Measurements from ENCODE around the gene ADGRG2.
"Not testable (repeated sequence)": the region's sequence is repeated elsewhere in the genome, so short reads cannot be mapped to it uniquely, and the experiment has no call there.

Gene ADGRG2

GRCh38 chrX:19075754-19076153 is 46.5 kb downstream of the ADGRG2 start:
- no peak for DNase-seq (ENCODE audit: low read depth)

GRCh38 chrX:19072372-19072771 is 49.9 kb downstream of the ADGRG2 start:
- no peak for DNase-seq (ENCODE audit: low read depth)

GRCh38 chrX:19070555-19070994 is 51.7 kb downstream of the ADGRG2 start:
- no peak for DNase-seq (ENCODE audit: low read depth)

- DNase-seq (ENCODE audit: low read depth): not testable (repeated sequence)
These were observed 55.3 kb downstream of the ADGRG2 start for GRCh38 chrX:19066987-19067386.

DNA sequence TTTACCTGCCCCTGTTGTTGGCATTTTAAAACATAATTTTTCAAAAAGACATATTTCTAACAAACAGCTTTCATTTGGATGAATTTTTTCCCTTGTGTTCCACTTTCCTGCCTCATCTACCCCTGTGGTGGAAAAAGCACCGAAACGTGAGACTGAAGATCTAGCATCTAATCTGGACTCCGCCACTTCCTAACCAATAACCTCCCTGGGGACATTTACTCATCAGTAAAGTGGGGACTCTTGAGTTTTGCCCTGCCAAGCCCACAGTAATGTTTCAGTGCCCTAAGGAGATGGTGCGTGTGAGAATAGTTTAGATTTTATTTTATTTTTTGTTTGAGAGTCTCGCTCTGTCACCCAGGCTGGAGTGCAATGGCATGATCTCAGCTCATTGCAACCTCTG is 56.7 kb downstream of the ADGRG2 start:
- no peak for DNase-seq (ENCODE audit: low read depth)

DNA sequence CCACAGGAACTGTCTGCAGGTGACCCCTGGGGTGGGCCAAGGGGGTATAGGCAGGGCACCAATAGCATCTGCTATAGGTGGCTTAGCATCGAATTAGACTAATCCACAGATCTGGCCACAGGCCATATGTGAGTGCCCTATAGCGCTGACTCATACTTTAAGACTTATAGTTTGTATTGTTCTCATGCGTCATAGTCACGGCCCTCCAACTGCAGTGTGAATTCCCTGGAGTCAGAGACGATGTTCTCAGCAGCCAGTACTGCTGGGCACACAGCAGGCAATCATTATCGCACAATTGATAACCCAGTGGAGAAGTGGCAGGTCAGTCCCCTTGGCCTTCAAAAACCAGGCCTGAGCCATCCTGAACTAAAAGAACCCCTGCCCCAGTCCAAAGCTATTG is 58.1 kb downstream of the ADGRG2 start:
- DNase-seq (ENCODE audit: low read depth): peak; percentile 70

- peak; percentile 40 for DNase-seq (ENCODE audit: low read depth)
These were observed 59.2 kb downstream of the ADGRG2 start for GRCh38 chrX:19063030-19063429.

DNA sequence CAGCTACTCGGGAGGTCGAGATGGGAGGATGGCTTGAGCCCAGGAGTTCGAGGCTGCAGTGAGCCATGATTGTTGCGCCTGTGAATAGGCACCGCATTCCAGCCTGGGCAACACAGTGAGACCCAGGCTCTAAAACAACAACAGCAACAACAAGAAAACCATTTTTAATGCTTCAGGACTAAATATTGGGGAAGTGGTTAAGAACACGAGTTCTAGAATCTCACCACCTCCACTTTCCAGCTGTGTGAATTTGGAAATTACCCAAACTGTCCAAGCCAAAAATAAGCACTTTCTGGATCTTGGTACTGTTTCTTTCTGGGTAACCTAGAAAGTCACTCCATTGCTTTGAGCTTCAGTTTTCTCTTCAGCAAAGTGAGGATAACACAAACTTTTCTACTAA is 63.2 kb downstream of the ADGRG2 start:
- no peak for DNase-seq (ENCODE audit: low read depth)

- DNase-seq (ENCODE audit: low read depth): no peak
These were observed 64.4 kb downstream of the ADGRG2 start for GRCh38 chrX:19057856-19058255.

GRCh38 chrX:19049110-19049509 is 73.2 kb downstream of the ADGRG2 start:
- DNase-seq (ENCODE audit: low read depth): no peak

- DNase-seq (ENCODE audit: low read depth): peak; percentile 57
These were observed 75.7 kb downstream of the ADGRG2 start for GRCh38 chrX:19046343-19047215.

- peak; percentile 11 for DNase-seq (ENCODE audit: low read depth)
These were observed 81.9 kb downstream of the ADGRG2 start for GRCh38 chrX:19040373-19040772.

GRCh38 chrX:19034025-19034424 is 88.2 kb downstream of the ADGRG2 start:
- DNase-seq (ENCODE audit: low read depth): no peak

DNA sequence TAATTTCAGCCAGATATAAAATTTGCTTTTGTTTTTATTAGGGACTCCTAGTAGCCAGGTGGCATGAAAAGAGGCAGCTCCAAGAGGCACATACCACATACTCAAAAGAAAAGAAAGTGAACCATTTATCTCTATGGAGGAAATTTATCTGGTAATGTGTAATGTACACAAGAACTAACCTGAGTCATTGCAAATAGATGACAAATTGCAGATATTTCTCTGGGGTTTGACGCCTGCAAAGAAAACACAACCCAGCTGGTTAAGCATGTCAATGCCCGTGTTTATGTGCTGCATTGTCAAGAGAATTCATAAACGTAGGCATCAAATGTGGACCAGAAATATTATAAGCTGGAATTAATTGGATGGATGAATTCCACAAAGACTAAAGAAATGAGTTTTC is 91.5 kb downstream of the ADGRG2 start:
- no peak for DNase-seq (ENCODE audit: low read depth)

GRCh38 chrX:19028560-19028959 is 93.7 kb downstream of the ADGRG2 start:
- no peak for DNase-seq (ENCODE audit: low read depth)

DNA sequence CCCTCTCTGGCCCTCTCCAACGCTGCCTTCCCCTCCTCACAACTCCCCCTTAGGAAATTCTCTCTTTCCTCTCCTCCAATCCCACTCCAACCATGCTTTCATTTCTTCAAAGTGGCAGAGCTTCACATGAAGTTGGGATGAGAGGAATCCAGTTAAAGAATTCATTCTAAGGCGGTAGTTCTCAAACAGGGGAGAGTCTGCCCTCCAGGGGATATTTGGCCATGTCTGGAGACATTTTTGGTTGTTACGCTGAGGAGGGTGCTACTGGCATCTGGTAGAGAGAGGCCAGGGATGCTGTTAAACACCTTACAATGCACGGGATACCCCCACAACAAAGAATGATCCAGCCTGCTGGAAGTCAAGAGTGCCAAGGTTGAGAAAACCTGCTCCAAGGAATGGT is 97.9 kb downstream of the ADGRG2 start:
- no peak for DNase-seq (ENCODE audit: low read depth)

DNA sequence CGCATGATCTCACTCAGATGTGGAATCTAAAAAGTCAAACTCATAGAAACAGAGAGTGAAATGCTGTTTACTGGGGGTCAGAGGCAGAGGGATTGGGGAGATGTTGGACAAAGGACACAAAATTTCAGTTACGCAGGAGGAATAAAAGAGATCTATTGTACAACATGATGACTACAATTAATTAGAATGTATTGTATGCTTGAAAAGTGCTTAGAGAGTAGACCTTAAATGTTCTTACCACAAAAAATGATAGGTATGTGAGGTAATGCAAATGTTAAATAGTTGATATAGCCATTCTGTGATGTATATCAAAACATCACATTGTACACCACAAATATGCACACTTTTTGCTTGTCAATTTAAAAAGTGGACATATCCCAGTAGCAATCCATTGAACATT is 102.3 kb downstream of the ADGRG2 start:
- DNase-seq (ENCODE audit: low read depth): no peak

DNA sequence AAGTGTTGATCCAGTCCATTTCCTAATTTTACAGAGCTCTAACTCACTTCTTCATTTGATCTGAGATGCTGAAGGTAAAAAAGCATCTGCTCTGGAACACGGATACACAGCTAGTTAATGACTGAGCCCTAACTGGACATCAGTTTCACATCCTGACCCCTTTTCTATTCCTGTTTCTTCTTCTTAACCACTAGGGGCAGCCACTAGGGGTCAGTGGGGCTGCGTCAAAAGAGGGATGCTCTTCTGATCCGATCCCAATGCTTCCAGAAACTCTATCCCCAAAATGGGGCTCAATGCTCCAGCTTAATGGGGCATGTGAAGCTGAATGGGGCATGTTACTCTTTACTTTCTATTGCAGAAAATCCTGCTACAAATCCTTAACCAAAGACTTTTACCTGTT is 105.0 kb downstream of the ADGRG2 start:
- peak; percentile 51 for DNase-seq (ENCODE audit: low read depth)

DNA sequence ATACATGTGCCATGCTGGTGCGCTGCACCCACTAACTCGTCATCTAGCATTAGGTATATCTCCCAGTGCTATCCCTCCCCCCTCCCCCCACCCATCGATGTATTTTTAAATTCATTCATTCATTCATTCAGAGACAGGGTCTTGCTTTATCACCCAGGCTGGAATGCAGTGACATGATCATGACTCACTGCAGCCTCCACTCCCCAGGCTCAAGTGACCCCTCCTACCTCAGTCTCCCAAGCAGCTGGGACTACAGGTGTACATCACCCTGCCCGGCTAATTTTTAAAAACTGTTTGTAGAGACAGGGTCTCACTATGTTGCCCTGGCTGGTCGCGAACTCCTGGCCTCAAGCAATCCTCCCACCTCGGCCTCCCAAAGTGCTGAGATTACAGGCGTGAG is 105.7 kb downstream of the ADGRG2 start:
- DNase-seq (ENCODE audit: low read depth): peak; percentile 26

DNA sequence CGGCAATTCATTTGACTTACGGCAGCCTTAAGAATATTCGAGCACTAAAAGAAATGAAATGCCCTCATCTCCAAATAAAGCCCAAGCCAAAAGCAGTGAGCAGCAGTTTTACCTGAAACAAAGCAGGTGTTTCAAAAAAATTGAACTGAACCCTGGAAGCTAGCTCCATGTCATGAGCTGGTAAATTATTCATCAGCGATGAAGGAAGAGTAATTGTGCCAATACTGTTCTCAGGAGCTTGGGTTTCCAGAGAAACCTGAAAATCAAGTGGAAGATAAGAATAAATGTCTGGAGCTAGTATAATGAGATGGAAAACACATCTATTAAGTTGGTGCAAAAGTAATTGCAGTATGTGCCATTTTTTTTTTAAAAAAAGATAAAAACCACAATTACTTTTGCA is 114.4 kb downstream of the ADGRG2 start:
- no peak for DNase-seq (ENCODE audit: low read depth)

GRCh38 chrX:19007011-19007410 is 115.3 kb downstream of the ADGRG2 start:
- no peak for DNase-seq (ENCODE audit: low read depth)

DNA sequence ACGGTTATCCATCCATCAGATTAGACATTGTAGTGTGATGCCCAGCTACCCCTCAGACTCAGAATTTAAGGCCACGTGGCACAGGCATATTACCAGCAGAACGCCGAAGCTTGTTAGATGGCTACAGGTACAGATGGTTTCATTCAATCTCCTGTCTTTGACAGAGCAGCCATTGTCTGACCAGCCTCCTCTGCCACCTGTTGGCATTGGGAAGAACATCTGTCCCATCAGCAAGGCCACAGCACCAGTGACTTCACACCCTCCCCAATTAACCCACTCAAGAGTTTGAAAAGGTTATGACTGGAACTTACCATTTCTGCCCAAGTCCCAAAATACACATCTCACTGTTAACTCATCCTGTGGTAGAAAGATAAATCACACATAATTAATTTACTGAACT is 116.4 kb downstream of the ADGRG2 start:
- no peak for DNase-seq (ENCODE audit: low read depth)

DNA sequence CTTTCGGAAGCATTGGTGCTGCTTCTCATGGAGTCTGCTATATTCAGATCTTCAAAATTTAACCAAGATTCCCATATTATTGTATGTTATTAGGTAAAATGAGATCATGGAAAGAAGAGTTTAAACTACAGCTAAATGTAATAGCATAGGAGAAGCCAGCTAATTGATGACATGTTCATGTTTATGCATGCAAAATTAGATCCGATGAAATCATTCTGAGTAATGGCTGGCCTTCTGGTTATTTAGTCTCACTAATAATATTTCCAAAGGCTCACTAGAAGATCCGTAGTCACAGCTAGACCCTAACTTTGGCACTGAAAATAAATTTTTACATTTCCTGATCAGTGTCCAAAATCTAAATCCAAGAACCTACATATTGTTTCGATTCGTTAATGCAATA is 118.5 kb downstream of the ADGRG2 start:
- peak; percentile 49 for DNase-seq (ENCODE audit: low read depth)

DNA sequence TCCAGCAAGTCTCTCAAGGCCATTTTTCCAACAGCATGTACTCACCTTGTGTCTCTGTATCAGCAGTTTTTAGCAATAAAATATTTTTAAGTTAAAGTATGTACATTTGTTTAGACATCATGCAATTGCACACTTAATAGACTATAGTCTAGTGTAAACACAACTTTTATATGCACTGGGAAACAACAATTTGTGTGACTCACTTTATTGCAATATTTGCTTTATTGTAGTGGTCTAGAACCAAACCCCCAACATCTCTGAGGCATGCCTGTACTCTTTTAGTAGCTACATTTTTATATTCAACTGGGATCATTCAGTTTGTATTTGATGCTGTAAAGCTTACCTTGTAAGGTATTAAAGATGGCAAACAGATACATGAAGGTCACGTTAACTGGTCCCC is 123.6 kb downstream of the ADGRG2 start:
- no peak for DNase-seq (ENCODE audit: low read depth)
